Erythroblast (primary cell): ENCODE measurements around the gene VPS37C.

Experiments used
- GATA1 ChIP-seq: IDR thresholded peaks from 2 replicates; pipeline ENCODE4 v1.6.1; 2011; ENCODE audit warnings: low read depth, mild to moderate bottlenecking, control low read depth, low read length, moderate library complexity
- POLR2A ChIP-seq: IDR thresholded peaks from 2 replicates; pipeline ENCODE4 v1.6.1; 2011; ENCODE audit warnings: mild to moderate bottlenecking, low read length

GRCh38 chr11:61115498-61116224 is 45.6 kb downstream of the VPS37C start:
- TF ChIP-seq POLR2A: no peak
- no peak for TF ChIP-seq GATA1
